ENCODE data around the gene LGR4.

LGR4 gene

GRCh38 chr11:27396259-27396839, 76.2 kb downstream of the LGR4 start:
- no peak for DNase-seq

- DNase-seq = no peak
These were observed 76.9 kb downstream of the LGR4 start for GRCh38 chr11:27395556-27396258.

- no peak for DNase-seq
These were observed 77.8 kb downstream of the LGR4 start for GRCh38 chr11:27394781-27395228.

GRCh38 chr11:27392278-27393114, 80.1 kb downstream of the LGR4 start:
- no peak for DNase-seq

GRCh38 chr11:27391331-27392015, 81.1 kb downstream of the LGR4 start:
- DNase-seq = no peak

GRCh38 chr11:27390318-27391295, 82.0 kb downstream of the LGR4 start:
- DNase-seq = no peak

- no peak for DNase-seq
These were observed 83.7 kb downstream of the LGR4 start for GRCh38 chr11:27388869-27389268.

GRCh38 chr11:27388001-27388400, 84.6 kb downstream of the LGR4 start:
- DNase-seq = no peak

- DNase-seq = no peak
These were observed 85.2 kb downstream of the LGR4 start for GRCh38 chr11:27387362-27387761.

- no peak for DNase-seq
These were observed 86.3 kb downstream of the LGR4 start for GRCh38 chr11:27386181-27386845.

GRCh38 chr11:27385245-27385644, 87.3 kb downstream of the LGR4 start:
- DNase-seq = no peak

GRCh38 chr11:27384227-27384626, 88.4 kb downstream of the LGR4 start:
- DNase-seq = no peak

GRCh38 chr11:27383645-27384044, 88.9 kb downstream of the LGR4 start:
- DNase-seq = no peak

- no peak for DNase-seq
These were observed 91.3 kb downstream of the LGR4 start for GRCh38 chr11:27381238-27381666.

- no peak for DNase-seq
These were observed 91.8 kb downstream of the LGR4 start for GRCh38 chr11:27380771-27381170.

GRCh38 chr11:27379449-27379848, 93.1 kb downstream of the LGR4 start:
- DNase-seq = no peak

- no peak for DNase-seq
These were observed 97.2 kb downstream of the LGR4 start for GRCh38 chr11:27375370-27375769.

- DNase-seq = no peak
These were observed 98.6 kb downstream of the LGR4 start for GRCh38 chr11:27373856-27374602.

GRCh38 chr11:27373392-27373791, 99.2 kb downstream of the LGR4 start:
- no peak for DNase-seq

- no peak for DNase-seq
These were observed 100.4 kb downstream of the LGR4 start for GRCh38 chr11:27372164-27372563.

GRCh38 chr11:27371489-27371888, 101.1 kb downstream of the LGR4 start:
- DNase-seq = no peak
